ENCODE data around the gene APOBEC3B.
A peak's percentile ranks its signal among the peaks of the same experiment; 100 is the strongest.
"Not testable (repeated sequence)": the region's sequence is repeated elsewhere in the genome, so short reads cannot be mapped to it uniquely, and the experiment has no call there.

The APOBEC3B gene

GRCh38 chr22:39039306-39040126, 57.4 kb downstream of the APOBEC3B start:
- DNase-seq, result no peak

GRCh38 chr22:39040155-39040537, 58.0 kb downstream of the APOBEC3B start:
- DNase-seq, result not testable (repeated sequence)

- peak; percentile 71 for DNase-seq
Observed at GRCh38 chr22:39040538-39041296, 58.6 kb downstream of the APOBEC3B start, which contains the start of gene APOBEC3F. Gene APOBEC3F, plus strand, starts transcription at chr22:39040864. Its CDS starts 97 bp downstream, at chr22:39040961.

GRCh38 chr22:39041908-39042307, 59.8 kb downstream of the APOBEC3B start:
- no peak for DNase-seq
